ENCODE data around the gene ATG4C.

The ATG4C gene

DNA sequence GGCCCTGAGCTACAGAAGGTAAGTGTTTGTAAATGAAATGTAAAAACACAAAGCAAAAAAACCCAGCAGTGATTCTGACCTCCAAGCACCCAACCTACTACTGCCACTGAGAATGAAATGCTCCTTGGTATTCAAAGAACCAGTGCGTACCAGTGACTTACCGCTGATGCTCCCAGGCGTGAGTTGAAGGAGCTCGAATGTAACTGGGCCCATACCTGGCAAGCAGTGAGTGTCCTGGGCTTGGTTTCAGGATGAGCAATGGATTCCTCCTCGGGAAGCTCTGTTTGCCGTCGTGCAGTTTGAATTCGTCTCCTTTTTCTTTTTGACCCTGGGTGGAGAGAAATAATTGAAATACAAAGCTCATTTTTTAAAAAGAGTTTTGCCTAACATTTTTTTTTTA is 121.9 kb downstream of the ATG4C start:
- no peak for DNase-seq

GRCh38 chr1:62906428-62906886 is 122.5 kb downstream of the ATG4C start:
- peak in 1 of 2 donors; percentile 2 for DNase-seq

DNA sequence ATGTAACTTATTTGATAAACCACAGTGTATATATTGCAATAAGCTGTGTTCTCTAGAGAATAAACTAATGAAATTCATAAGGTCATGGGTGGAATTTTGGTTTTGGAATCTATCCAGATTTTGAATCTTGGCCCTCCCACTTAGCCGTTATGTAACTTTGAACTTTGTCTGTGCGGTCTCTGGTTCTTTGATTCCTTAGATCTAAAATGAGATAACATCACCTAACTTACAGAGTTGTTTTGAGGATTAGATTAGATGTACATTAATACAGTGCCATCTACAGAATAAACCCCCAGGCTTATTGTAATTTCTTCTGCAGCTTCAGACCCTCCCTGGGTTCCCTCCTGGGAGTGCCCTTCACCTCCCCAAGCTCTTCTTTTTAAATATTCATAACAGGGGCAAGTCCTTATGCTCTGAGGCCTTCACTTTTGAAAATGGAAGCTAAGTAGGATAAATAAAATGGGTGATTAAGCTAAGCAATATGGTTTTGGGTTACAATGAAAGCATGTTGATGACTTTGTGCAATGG is 124.3 kb downstream of the ATG4C start:
- DNase-seq: no peak

DNA sequence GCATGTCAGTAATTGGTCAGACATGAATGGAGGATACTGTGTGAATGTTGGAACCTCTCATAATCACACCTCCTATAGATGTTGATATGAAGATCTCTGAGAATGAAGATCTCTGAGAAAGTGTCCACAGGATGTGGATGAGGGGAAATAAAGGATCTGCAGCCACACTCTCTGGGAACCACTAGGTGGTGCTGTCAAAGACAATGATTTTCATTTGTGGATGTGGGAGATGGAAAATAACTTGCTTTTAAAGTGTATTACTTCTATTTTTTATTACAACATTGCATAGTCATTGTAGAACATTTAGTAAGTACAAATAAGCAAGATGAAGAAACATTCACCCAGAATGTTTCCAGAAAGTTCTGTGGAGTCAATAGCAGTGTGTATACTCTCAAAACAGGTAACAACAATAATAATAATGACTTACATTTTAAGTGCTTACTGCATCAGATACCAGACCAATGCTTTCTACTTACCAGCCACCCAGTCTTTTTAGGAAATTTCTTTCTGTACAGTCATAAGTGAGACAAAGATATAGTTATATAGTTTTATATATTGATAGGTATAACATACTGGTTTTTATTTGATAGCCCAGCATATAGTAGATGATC is 128.2 kb downstream of the ATG4C start:
- no peak for DNase-seq
